ENCODE measurements around the gene RAB15.

Gene RAB15

DNA sequence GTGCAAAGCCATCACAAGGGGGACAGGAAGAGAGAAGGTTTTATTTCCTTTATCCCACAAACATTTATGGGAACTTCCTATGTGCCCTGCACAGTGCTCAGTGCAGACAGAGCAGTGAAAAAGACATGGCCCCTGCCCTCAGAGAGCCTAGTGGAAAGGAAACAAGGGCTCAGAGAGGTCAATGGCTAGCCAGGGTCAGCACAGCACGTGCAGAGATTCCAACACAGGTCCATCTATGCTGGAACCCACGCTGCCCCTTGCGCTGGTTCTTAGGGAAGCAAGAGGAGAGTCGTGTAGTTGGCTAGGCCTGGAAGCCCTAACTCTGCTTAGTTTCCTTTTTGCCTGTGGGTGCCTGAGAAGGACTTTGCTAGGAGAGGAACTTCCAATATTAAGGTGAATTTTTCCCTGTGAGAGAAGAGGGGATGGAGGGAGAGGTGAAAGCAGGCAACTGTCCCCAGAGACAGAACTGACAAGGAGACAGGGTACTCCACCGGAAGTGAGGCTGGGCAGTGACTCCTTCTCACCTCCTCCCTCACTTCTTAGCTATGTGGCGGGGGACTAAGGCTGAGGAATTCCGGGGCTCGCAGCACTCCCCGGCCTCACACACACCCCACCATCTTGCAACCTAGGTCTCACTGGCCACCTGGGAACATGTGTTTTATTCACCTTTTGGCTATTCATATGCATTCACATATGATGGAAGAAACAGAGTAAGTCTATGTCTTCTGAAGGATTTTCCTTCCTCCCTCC, 17.5 kb downstream of the RAB15 start:
- no peak for DNase-seq (ENCODE audit: low read depth)

DNA sequence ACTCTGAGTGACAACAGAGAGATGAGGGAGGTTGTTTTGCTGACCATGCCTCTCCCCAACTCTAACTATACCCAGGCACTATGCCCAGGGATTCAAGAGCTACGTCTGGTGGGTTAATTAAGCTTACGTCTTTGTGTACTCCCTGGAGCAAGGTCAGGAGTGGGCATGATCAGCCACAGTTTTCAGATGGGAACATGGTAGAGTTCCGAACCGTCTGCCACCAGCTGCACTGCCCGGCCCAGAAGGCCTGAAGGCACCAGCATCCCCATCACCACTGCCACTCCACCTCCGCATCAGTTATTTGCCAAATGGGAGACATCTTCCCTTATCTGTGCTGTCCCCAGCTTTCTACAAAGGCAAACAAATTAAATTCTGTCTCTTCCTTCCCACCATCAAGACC, 18.5 kb downstream of the RAB15 start:
- no peak for DNase-seq (ENCODE audit: low read depth)

GRCh38 chr14:64953310-64953654, 18.9 kb downstream of the RAB15 start:
- no peak for DNase-seq (ENCODE audit: low read depth)

- no peak for DNase-seq (ENCODE audit: low read depth)
Observed at GRCh38 chr14:64952598-64953309, 19.4 kb downstream of the RAB15 start.

GRCh38 chr14:64951724-64952123, 20.4 kb downstream of the RAB15 start:
- DNase-seq (ENCODE audit: low read depth): no peak

DNA sequence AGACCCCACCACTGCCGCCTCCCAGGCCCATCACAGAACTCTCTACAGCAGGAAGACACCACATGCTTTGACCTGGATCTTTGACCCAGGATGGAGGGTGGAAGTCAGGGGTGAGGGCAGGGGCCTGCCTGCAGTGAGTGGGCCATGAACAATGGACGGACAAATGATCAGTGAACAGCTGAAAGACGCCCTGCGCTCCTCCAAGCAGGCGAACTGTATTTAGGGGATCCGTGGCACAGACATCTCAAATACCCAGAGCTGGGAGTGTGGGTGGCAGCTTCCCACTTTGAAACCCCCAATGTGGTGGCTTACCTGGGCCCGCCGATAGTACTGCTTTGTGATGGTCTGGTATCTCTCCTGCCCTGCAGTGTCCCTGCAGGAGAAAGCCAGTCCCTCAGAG, 20.8 kb downstream of the RAB15 start:
- no peak for DNase-seq (ENCODE audit: low read depth)

DNA sequence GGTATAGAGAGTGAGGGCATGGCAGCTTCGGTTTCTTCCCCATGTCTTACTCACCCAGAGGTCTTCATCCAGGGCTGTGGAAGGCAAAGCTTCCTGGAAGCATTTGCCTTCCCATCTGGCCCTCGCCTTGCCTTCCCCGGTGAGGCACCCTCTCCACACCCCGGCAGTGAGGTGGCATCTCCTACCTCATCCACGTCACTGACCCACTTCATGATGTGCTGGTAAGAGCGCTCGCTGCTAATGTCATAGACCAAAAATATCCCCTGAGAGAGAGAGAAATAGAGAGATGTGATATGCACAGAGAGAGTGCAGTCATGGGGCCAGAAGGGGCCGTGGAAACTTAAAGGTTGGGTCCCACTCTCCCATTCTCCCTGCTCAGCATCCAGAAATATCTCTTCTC, 21.2 kb downstream of the RAB15 start:
- no peak for DNase-seq (ENCODE audit: low read depth)

GRCh38 chr14:64948612-64949210, 23.4 kb downstream of the RAB15 start:
- no peak for DNase-seq (ENCODE audit: low read depth)

- no peak for DNase-seq (ENCODE audit: low read depth)
Observed at GRCh38 chr14:64947710-64948611, 24.2 kb downstream of the RAB15 start.

GRCh38 chr14:64946310-64947045, 25.7 kb downstream of the RAB15 start:
- no peak for DNase-seq (ENCODE audit: low read depth)

DNA sequence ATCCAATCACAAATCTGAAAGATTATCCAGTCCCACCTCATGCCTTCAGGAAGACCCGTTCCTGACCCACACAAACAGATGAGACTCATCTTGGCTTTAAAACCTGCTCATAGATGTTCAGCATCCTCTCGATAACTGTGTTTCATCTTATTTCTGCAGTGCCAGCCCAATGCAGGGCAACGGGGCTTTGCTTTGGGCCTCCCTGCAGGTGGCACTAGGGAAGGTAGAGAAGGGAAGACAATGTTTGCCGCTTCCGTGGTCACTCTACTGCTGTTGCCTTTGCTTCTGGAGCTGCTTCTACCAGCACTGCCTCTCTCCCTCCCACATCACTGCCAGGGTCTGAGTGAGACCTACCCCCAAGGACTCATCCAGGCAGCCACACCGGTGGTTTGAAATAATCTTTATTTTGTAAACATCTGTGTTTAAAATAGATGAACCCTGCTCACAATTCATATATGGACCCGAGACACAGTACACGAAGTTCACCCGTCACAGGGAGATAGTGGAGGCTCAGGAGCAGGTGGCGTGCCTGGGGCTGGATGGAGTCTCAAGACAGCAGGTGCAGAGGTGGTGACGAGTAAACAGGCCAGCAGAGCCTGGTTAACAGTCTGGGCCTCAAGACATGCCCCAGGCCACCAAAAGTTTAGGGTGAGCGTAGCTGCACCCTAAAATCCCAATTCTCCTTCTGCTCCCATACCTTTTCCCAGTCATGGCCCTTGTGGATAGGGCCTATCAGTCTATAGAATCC, 26.5 kb downstream of the RAB15 start:
- no peak for DNase-seq (ENCODE audit: low read depth)

- no peak for DNase-seq (ENCODE audit: low read depth)
Observed at GRCh38 chr14:64944861-64945260, 27.3 kb downstream of the RAB15 start.

DNA sequence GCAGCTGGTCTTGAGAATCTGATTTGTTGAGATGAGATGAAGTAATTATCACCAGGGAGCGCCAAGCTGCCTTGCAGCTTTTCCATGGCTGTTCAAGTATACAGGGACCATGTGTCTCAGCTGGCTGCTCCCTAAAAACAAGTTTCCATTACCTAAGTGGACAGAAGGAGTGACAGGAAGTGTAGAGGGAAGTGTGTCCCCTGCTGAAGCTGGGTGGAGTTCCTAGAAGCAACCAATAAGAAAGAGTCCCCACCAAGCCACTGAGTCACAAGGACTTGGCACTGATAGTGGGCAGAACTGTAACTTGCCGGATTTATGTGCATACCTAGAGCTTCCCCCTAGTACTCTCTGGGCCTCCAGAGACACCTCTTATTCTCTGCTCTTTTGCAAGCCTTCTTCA, 28.1 kb downstream of the RAB15 start:
- DNase-seq (ENCODE audit: low read depth): no peak

GRCh38 chr14:64943556-64943955, 28.6 kb downstream of the RAB15 start:
- no peak for DNase-seq (ENCODE audit: low read depth)

DNA sequence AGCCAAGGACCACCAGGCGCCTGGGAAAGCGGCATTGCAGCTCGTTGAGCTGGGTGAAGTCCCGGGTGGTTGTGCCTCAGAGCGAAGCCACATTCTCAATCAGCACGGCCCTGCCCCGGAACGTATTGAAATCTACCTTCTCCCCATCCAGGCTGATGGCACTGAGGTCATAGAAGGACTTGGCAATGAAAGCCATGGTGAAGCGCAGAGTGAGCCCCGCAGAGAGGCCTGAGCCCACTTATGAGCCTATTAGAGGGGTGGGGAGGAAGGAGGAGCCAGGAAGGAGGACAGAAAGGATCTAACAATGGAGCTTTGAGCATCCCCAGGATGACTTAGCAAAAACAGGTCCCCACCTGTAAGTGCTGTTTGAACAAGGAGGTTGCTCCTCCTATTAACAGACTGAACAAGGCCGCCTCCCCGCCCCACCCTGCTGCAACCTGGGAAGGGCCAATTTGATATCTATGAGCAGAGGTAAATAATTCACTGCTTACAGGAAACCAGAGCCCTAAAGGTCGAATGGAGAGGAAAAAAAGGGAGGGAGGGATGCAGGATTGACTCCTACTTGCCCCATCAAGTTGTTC, 29.5 kb downstream of the RAB15 start, which contains the start of gene GPX2:
Gene GPX2 (minus strand): TSS at position 215 of the 581 bp plus-strand sequence. CDS start 19 bp downstream, at position 196.
- no peak for DNase-seq (ENCODE audit: low read depth)

- DNase-seq (ENCODE audit: low read depth): no peak
Observed at GRCh38 chr14:64940336-64940910, 31.7 kb downstream of the RAB15 start.

GRCh38 chr14:64939817-64940190, 32.3 kb downstream of the RAB15 start:
- DNase-seq (ENCODE audit: low read depth): no peak

DNA sequence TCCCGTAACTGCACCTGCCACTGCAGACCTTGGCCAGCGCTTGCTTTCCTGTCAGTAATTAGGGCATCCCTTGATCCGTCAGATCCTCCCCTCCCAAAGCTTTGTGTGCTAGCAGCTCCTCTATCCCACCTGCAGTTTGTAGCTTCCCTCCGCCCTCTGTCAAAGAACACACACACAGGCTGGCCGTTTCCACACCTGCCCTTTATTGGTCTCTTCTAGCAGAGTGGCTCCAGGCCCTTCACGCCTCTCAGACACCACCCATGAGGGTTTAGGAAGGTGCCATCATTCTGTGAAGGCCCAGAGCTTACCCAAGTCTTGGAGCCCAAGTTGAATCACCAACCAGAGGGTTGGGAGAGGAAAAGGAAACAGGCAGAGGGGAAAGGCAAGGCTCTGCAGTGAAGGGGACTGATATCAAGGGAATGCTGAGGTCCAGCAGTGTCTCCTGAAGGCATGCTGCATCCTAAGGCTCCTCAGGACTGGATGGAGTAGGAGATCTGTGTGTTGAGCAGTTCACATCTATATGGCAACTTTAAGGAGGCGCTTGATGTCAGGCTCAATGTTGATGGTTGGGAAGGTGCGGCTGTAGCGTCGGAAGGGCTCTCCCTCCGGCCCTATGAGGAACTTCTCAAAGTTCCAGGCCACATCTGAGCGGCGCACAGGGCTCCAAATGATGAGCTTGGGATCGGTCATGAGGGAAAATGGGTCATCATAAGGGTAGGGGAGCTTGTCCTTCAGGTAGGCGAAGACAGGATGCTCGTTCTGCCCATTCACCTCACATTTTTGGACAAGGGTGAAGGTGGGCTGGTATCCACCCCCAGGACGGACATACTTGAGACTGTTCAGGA, 32.9 kb downstream of the RAB15 start:
- no peak for DNase-seq (ENCODE audit: low read depth)

DNA sequence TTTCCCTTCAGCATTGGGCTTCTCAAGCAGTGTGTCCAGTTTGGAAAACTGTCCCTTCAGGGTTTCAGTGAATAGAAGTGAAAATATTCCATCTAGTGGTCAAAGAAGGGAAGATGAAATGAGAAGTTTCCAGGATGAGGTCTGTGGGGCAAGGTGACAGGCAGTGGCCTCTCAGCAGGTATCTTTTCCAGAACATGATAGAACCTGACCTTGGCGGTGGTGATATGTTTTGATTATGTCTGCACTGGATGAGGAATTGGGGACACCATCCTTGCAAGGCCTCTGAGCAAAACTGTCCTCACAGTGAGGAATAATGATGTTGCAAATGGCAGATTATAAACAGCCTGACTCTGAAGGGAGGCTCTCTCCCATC, 34.3 kb downstream of the RAB15 start:
- no peak for DNase-seq (ENCODE audit: low read depth)

Measured in GM04504 (cell line).